A673 (cell line): ENCODE data around the gene SLC25A13. TPM values are rescaled to one million over a fixed set of nuclear protein-coding genes. Genes with fewer than 3 reads are reported as not detected.

Experiments used
- BruUV-seq: library from RNA; stranded (reverse); fragments of 400-500 nt; replicated peaks from 2 replicates; lab custom pipeline; 2021; lab: Mats Ljungman, UMichigan
- CTCF ChIA-PET: fragments of 300-600 bp; sonication (Branson Sonifier 250); formaldehyde crosslinking; loops from one replicate; lab custom pipeline; 2022; ENCODE audit warnings: antibody characterized with exemption; lab: Charles Lee
- POLR2A ChIA-PET: fragments of 300-600 bp; sonication (Branson Sonifier 250); formaldehyde crosslinking; loops from one replicate; lab custom pipeline; 2022; ENCODE audit warnings: antibody characterized with exemption; ENCODE audit not compliant: low non-redundant PET; lab: Charles Lee
- DNase-seq: peaks from one replicate; pipeline ENCODE4 v3.0.0-alpha.2; 2015; ENCODE audit warnings: low spot score
- H3K27ac ChIP-seq: fragments of 200-600 bp; sonication (generic); 2 replicates; pipeline ENCODE4 v1.5.1; 2016; ENCODE audit warnings: mixed run types, low read depth, mild to moderate bottlenecking, mixed read lengths, antibody characterized with exemption, low read length; ENCODE audit not compliant: poor library complexity, severe bottlenecking
- H3K27me3 ChIP-seq: fragments of 200-600 bp; sonication (generic); replicated peaks from 2 replicates; pipeline ENCODE4 v1.6.1; 2017; ENCODE audit warnings: mixed run types, low read depth, mild to moderate bottlenecking, mixed read lengths, antibody characterized with exemption, low read length; ENCODE audit not compliant: insufficient read depth, poor library complexity
- H3K36me3 ChIP-seq: fragments of 200-600 bp; sonication (generic); 2 replicates; pipeline ENCODE4 v1.6.1; 2016; ENCODE audit warnings: mixed run types, mild to moderate bottlenecking, mixed read lengths, antibody characterized with exemption, low read length; ENCODE audit not compliant: insufficient read depth, poor library complexity, severe bottlenecking
- H3K4me1 ChIP-seq: fragments of 200-600 bp; sonication (generic); 2 replicates; pipeline ENCODE4 v1.6.1; 2017; ENCODE audit warnings: mixed run types, mild to moderate bottlenecking, mixed read lengths, antibody characterized with exemption, low read length; ENCODE audit not compliant: insufficient read depth, poor library complexity, severe bottlenecking
- H3K4me3 ChIP-seq: fragments of 200-600 bp; sonication (generic); 2 replicates; pipeline ENCODE4 v1.5.1; 2016; ENCODE audit warnings: low read depth, mixed run types, mild to moderate bottlenecking, mixed read lengths, low read length; ENCODE audit not compliant: poor library complexity, severe bottlenecking
- H3K9me3 ChIP-seq: fragments of 200-600 bp; sonication (generic); 2 replicates; pipeline ENCODE4 v1.6.1; 2016; ENCODE audit warnings: mixed run types, low read depth, mild to moderate bottlenecking, mixed read lengths, antibody characterized with exemption, low read length; ENCODE audit not compliant: poor library complexity, severe bottlenecking
- EZH2 ChIP-seq: fragments of 200-600 bp; sonication (generic); IDR thresholded peaks from 2 replicates; pipeline ENCODE4 v1.6.1; 2017; ENCODE audit warnings: borderline replicate concordance, low read depth, mild to moderate bottlenecking, mixed read lengths, antibody characterized with exemption, low read length; ENCODE audit not compliant: poor library complexity, severe bottlenecking
- intact Hi-C: fragments of 100-400 bp; cut with micrococcal nuclease; formaldehyde crosslinking; loops from one replicate; pipeline ENCODE4 v1.10.0; 2022; ENCODE audit not compliant: unreplicated experiment
- total RNA-seq: library from RNA; stranded (reverse); gene quantifications from 2 replicates; pipeline ENCODE4 v1.2.3, GENCODE V29; 2021
- TF ChIP-seq, protein P1 (sequence below): fragments of 300-800, 200-600 bp; sonication (generic); conservative IDR thresholded peaks from 2 replicates; pipeline ENCODE4 v1.5.1; 2017; ENCODE audit warnings: low read depth, mild to moderate bottlenecking, antibody characterized with exemption, low read length, moderate library complexity, mixed read lengths

The SLC25A13 gene
- total RNA-seq, 1 experiment from 2014 or later: 22.7 TPM

- intact Hi-C loops: no loop called here
- ChIA-PET CTCF (no interaction called here), POLR2A (no interaction called here)
- peak; percentile 22 for DNase-seq
- BruUV-seq: no TSS peak
- Histone ChIP-seq H3K27ac (no peak overlapping the region), H3K27me3 (no peaks in the 10 kb centered on the region), H3K9me3 (no peaks in the 10 kb centered on the region), H3K4me3 (no peak overlapping the region), H3K4me1 (peaks cover 5% of the 10 kb centered on the region), H3K36me3 (no peaks in the 10 kb centered on the region)
- TF ChIP-seq, protein P1, sequence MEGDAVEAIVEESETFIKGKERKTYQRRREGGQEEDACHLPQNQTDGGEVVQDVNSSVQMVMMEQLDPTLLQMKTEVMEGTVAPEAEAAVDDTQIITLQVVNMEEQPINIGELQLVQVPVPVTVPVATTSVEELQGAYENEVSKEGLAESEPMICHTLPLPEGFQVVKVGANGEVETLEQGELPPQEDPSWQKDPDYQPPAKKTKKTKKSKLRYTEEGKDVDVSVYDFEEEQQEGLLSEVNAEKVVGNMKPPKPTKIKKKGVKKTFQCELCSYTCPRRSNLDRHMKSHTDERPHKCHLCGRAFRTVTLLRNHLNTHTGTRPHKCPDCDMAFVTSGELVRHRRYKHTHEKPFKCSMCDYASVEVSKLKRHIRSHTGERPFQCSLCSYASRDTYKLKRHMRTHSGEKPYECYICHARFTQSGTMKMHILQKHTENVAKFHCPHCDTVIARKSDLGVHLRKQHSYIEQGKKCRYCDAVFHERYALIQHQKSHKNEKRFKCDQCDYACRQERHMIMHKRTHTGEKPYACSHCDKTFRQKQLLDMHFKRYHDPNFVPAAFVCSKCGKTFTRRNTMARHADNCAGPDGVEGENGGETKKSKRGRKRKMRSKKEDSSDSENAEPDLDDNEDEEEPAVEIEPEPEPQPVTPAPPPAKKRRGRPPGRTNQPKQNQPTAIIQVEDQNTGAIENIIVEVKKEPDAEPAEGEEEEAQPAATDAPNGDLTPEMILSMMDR: no peak
- TF ChIP-seq EZH2: no peak
Observed at GRCh38 chr7:96090756-96091155, 231.1 kb downstream of the SLC25A13 start.

GRCh38 chr7:96089511-96089910, 232.4 kb downstream of the SLC25A13 start:
- H3K4me1 ChIP-seq: peaks cover 5% of the 10 kb centered on the region
- no peak overlapping the region for H3K27ac ChIP-seq
- intact Hi-C loops: no loop called here
- no peak for DNase-seq
- no peaks in the 10 kb centered on the region for H3K27me3 ChIP-seq
- no peak overlapping the region for H3K4me3 ChIP-seq
- TF ChIP-seq, protein P1: no peak
- CTCF ChIA-PET: interaction anchor here (0.7 kb wide), 1 partner anchor 12 kb away, joined by 3 read pairs; no protein-coding TSS in a partner anchor
- no peaks in the 10 kb centered on the region for H3K36me3 ChIP-seq
- POLR2A ChIA-PET: no interaction called here
- H3K9me3 ChIP-seq: no peaks in the 10 kb centered on the region
- BruUV-seq: no TSS peak

DNA sequence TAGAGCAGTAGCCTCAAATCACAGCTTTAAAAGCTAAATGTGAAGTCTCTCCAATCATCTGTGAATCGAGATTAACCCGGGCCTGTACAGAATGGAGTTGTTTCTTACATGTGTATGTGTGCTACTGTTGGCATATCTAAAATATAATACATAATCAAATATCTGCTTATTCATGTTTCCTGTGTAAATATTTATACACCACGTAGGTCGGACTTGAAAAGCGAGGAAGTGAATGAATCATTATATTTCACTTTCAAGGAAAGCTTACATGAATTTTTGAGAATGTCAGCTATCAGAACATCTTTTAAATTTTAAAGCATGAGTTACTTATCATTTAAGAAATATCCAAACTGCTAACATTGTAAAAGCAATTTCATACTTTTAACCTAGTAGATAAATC, 233.3 kb downstream of the SLC25A13 start:
- ChIA-PET POLR2A (interaction anchor here (0.6 kb wide), 1 partner anchor 1784 kb away, joined by 4 read pairs; no protein-coding TSS in a partner anchor), CTCF (no interaction called here)
- no TSS peak for BruUV-seq
- Histone ChIP-seq H3K36me3 (no peaks in the 10 kb centered on the region), H3K27ac (no peak overlapping the region), H3K4me1 (peaks cover 5% of the 10 kb centered on the region), H3K27me3 (no peaks in the 10 kb centered on the region), H3K4me3 (no peak overlapping the region), H3K9me3 (no peaks in the 10 kb centered on the region)
- peak; percentile 22 for DNase-seq
- intact Hi-C loops: no loop called here
- TF ChIP-seq, protein P1: no peak
